ENCODE results near the gene NME3.

- TF ChIP-seq POLR2A (IDR thresholded peaks at IDR 0.05), result no peak
- no peak for TF ChIP-seq CTCF (IDR thresholded peaks at IDR 0.05)
Measured at GRCh38 chr16:1794221-1794871, 23.0 kb upstream of the NME3 start.

Measured in ovary (tissue), 3 donors.